ENCODE results near the gene RAB11FIP5. TPM values are rescaled to one million over a fixed set of nuclear protein-coding genes. Genes with fewer than 3 reads are reported as not detected.

RAB11FIP5 gene
- total and polyA plus RNA-seq, 2 experiments from 2014 or later: 4.4 to 16.6 TPM

DNA sequence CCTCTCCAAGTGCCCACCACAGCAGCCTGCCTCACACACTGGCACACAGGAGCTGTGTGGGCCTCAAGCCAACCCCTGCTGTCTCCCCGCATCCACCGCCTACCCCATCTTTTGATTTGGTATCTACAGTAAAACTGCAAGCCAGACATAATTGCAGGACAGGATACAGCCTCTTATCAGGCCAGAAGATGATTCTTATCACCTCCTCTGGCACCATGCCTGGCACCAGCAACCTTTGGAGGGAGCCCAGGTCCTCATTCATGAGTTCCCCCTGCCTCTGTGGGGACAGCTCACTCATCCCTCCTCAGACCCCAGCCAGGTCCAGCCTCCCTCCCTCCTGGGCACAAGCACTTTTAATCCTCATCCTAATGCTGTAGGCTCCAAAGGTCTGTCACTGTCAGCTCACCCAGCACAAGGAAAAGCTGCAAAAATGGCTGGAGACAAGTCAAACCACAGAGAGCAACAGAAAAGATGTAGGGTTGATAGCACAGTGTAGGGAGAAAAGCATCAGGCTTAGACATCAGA is 9.7 kb downstream of the RAB11FIP5 start:
- H3K36me3 Mint-ChIP-seq (ENCODE audit: low read depth): peaks cover 3% of the 10 kb centered on the region; the same call in 2 of the 3 replicates
- Histone ChIP-seq H2AFZ (no peak overlapping the region), H3K27ac (ENCODE audit: low read depth) (no peak overlapping the region), H3K79me2 (replicated peaks; ENCODE audit: insufficient read depth) (peaks cover 7% of the 10 kb centered on the region), H3K27me3 (ENCODE audit: insufficient read depth) (no peaks in the 10 kb centered on the region), H3K9me2 (ENCODE audit: insufficient read depth) (no peaks in the 10 kb centered on the region), H3K36me3 (ENCODE audit: insufficient read depth) (no peaks in the 10 kb centered on the region), H3K4me1 (ENCODE audit: insufficient read depth) (peaks cover 17% of the 10 kb centered on the region), H3K4me3 (no peak overlapping the region), H3F3A (replicated peaks; ENCODE audit: low read depth) (no peaks in the 10 kb centered on the region), H4K20me1 (replicated peaks; ENCODE audit: insufficient read depth) (peaks cover 8% of the 10 kb centered on the region), H3K4me2 (no peak overlapping the region)
- 0 out of 2 replicates have a peak overlapping the region, but pooled peaks have one; percentile 59 for H3K27ac Mint-ChIP-seq
- peaks cover 38% of the 10 kb centered on the region for H3K4me1 Mint-ChIP-seq
- DNase-seq (ENCODE audit: low spot score) (no peak), ATAC-seq (no peak)
- TF ChIP-seq REST (IDR thresholded peaks at IDR 0.05; ENCODE audit: unreplicated experiment): no peak
- TF ChIP-seq EZH2 (IDR thresholded peaks at IDR 0.05; ENCODE audit: low read depth, unreplicated experiment): no peak
- TF ChIP-seq STAT1 (IDR thresholded peaks at IDR 0.05; ENCODE audit: unreplicated experiment): no peak
- TF ChIP-seq NANOG (IDR thresholded peaks at IDR 0.05; ENCODE audit: borderline replicate concordance): no peak
- no peak for TF ChIP-seq JUNB (IDR thresholded peaks at IDR 0.05; ENCODE audit: unreplicated experiment)
- TF ChIP-seq ZNF462 (CRISPR knock-in tag; IDR thresholded peaks at IDR 0.05): no peak
- TF ChIP-seq ZNF331 (CRISPR knock-in tag; IDR thresholded peaks at IDR 0.05; ENCODE audit: low read depth): no peak
- TF ChIP-seq POLR2AphosphoS5 (IDR thresholded peaks at IDR 0.05; ENCODE audit: low read depth): no peak
- TF ChIP-seq ZNF114 (CRISPR knock-in tag; IDR thresholded peaks at IDR 0.05): no peak
- no peak for TF ChIP-seq CREB1 (CRISPR knock-in tag; IDR thresholded peaks at IDR 0.05; ENCODE audit: low read depth)
- TF ChIP-seq, protein P1, sequence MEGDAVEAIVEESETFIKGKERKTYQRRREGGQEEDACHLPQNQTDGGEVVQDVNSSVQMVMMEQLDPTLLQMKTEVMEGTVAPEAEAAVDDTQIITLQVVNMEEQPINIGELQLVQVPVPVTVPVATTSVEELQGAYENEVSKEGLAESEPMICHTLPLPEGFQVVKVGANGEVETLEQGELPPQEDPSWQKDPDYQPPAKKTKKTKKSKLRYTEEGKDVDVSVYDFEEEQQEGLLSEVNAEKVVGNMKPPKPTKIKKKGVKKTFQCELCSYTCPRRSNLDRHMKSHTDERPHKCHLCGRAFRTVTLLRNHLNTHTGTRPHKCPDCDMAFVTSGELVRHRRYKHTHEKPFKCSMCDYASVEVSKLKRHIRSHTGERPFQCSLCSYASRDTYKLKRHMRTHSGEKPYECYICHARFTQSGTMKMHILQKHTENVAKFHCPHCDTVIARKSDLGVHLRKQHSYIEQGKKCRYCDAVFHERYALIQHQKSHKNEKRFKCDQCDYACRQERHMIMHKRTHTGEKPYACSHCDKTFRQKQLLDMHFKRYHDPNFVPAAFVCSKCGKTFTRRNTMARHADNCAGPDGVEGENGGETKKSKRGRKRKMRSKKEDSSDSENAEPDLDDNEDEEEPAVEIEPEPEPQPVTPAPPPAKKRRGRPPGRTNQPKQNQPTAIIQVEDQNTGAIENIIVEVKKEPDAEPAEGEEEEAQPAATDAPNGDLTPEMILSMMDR (conservative IDR thresholded peaks at IDR 0.05; ENCODE audit: low read depth in 2 of 2): no peak
- no peak for TF ChIP-seq ETS1 (IDR thresholded peaks at IDR 0.05)
- no peak for TF ChIP-seq EZH2phosphoT487 (IDR thresholded peaks at IDR 0.05; ENCODE audit: unreplicated experiment)
- no peak overlapping the region; the same call in 2 of the 3 replicates for H3K4me3 Mint-ChIP-seq
- peaks cover 2% of the 10 kb centered on the region; the same call in 1 of the 3 replicates for H3K9me3 Mint-ChIP-seq
- peaks cover 2% of the 10 kb centered on the region for H3K27me3 Mint-ChIP-seq (ENCODE audit: insufficient read depth, low read depth, poor library complexity)
